GM12878 (cell line): Measurements from ENCODE around the gene UTF1. TPM values are rescaled to one million over a fixed set of nuclear protein-coding genes. Genes with fewer than 3 reads are reported as not detected.

ENCODE experiments used
- ATAC-seq: fragments of 200-7000 bp; cut with Tn5 transposase; 3 replicates; pipeline ENCODE4 v1.9.1; 2020; ENCODE audit warnings: mild to moderate bottlenecking, moderate library complexity
- BruUV-seq: library from RNA; stranded (reverse); fragments of 400-500 nt; replicated peaks from 2 replicates; lab custom pipeline; 2021; lab: Mats Ljungman, UMichigan
- CTCF ChIA-PET: fragments of 300-600 bp; sonication (Branson Sonifier 250); formaldehyde crosslinking; extraction: SDS; loops from one replicate; lab custom pipeline; 2021; ENCODE audit warnings: inconsistent platforms; lab: Yijun Ruan, JAX
- POLR2A ChIA-PET: fragments of 350-600 bp; formaldehyde crosslinking; extraction: SDS; loops from one replicate; lab custom pipeline; 2021; ENCODE audit warnings: inconsistent platforms; lab: Charles Lee
- RAD21 ChIA-PET: fragments of 300-600 bp; sonication (Branson Sonifier 250); formaldehyde crosslinking; loops from one replicate; lab custom pipeline; 2023; ENCODE audit warnings: antibody characterized with exemption; ENCODE audit not compliant: unreplicated experiment; lab: Charles Lee
- SMC1A ChIA-PET: fragments of 300-600 bp; sonication (Branson Sonifier 250); formaldehyde crosslinking; loops from one replicate; lab custom pipeline; 2023; ENCODE audit not compliant: unreplicated experiment, uncharacterized antibody; lab: Charles Lee
- DNase-seq: peaks from one replicate; pipeline ENCODE4 v3.0.0-alpha.2; 2011; ENCODE audit warnings: low read depth, low spot score
- FAIRE-seq: peaks from 3 replicates; lab custom pipeline; 2011; peaks lifted over from hg19 to GRCh38; lab: Jason Lieb, UNC
- H2AFZ ChIP-seq: 2 replicates; pipeline ENCODE4 v1.6.0; 2011; ENCODE audit warnings: low read depth, low read length, control low read depth; ENCODE audit not compliant: control insufficient read depth
- H3K27ac ChIP-seq: 2 replicates; pipeline ENCODE4 v1.5.1; 2011; ENCODE audit warnings: control low read depth; ENCODE audit not compliant: control insufficient read depth, insufficient read depth
- H3K27me3 ChIP-seq, 2 experiments: replicated peaks in 1 of 2; 2 replicates each; pipeline versions ENCODE4 v1.6.0 to v1.6.1; 2011; ENCODE audit warnings: low read length in 1 of 2; ENCODE audit not compliant: control insufficient read depth in 2 of 2, insufficient read depth in 2 of 2
- H3K36me3 ChIP-seq, 2 experiments: 2 replicates each; pipeline ENCODE4 v1.5.1; 2011; ENCODE audit warnings: low read length in 1 of 2; ENCODE audit not compliant: control insufficient read depth in 2 of 2, insufficient read depth in 2 of 2
- H3K4me1 ChIP-seq: 2 replicates; pipeline ENCODE4 v1.6.1; 2011; ENCODE audit warnings: mild to moderate bottlenecking, low read length, moderate library complexity, mixed read lengths; ENCODE audit not compliant: control insufficient read depth, insufficient read depth
- H3K4me2 ChIP-seq: 2 replicates; pipeline ENCODE4 v1.6.0; 2011; ENCODE audit warnings: control low read depth; ENCODE audit not compliant: control insufficient read depth, insufficient read depth
- H3K4me3 ChIP-seq: fragments of 200-600 bp; sonication (generic); 2 replicates; pipeline ENCODE4 v1.5.1; 2016
- H3K79me2 ChIP-seq: 2 replicates; pipeline ENCODE4 v1.6.0; 2011; ENCODE audit warnings: low read length; ENCODE audit not compliant: control insufficient read depth, insufficient read depth
- H3K9ac ChIP-seq: 2 replicates; pipeline ENCODE4 v1.8.0; 2011; ENCODE audit warnings: low read length, control low read depth, mixed read lengths; ENCODE audit not compliant: control insufficient read depth, insufficient read depth
- H3K9me3 ChIP-seq: replicated peaks from 3 replicates; pipeline ENCODE4 v1.5.1; 2011; ENCODE audit warnings: mild to moderate bottlenecking, low read length; ENCODE audit not compliant: control insufficient read depth, insufficient read depth
- H4K20me1 ChIP-seq: 2 replicates; pipeline ENCODE4 v1.6.0; 2011; ENCODE audit not compliant: control insufficient read depth, insufficient read depth
- EGR1 ChIP-seq, 2 experiments: IDR thresholded peaks; 1 replicate in 1 of 2; 2 replicates in 1 of 2; pipeline ENCODE4 v1.6.1; 2011 to 2012; ENCODE audit warnings: low read depth in 2 of 2, low read length in 2 of 2, borderline replicate concordance in 1 of 2, mild to moderate bottlenecking in 1 of 2, moderate library complexity in 1 of 2
- JUNB ChIP-seq: IDR thresholded peaks from 2 replicates; pipeline ENCODE4 v1.6.1; 2016; ENCODE audit warnings: antibody characterized with exemption, mild to moderate bottlenecking
- NFYB ChIP-seq: IDR thresholded peaks from 2 replicates; pipeline ENCODE4 v1.6.1; 2011; ENCODE audit warnings: low read depth, mild to moderate bottlenecking, low read length, improper control_type of control experiment, moderate library complexity; ENCODE audit not compliant: insufficient read depth
- RAD51 ChIP-seq: fragments of 450-650 bp; IDR thresholded peaks from 2 replicates; pipeline ENCODE4 v1.6.1; 2016; ENCODE audit warnings: moderate library complexity, mild to moderate bottlenecking, inconsistent platforms
- SMARCA5 ChIP-seq: fragments of 450-650 bp; IDR thresholded peaks from 2 replicates; pipeline ENCODE4 v1.6.1; 2017; ENCODE audit warnings: mild to moderate bottlenecking
- SREBF2 ChIP-seq: IDR thresholded peaks from 2 replicates; pipeline ENCODE4 v1.6.1; 2012; ENCODE audit warnings: mild to moderate bottlenecking, low read length
- ZNF622 ChIP-seq: fragments of 450-650 bp; IDR thresholded peaks from 2 replicates; pipeline ENCODE4 v1.6.1; 2017; ENCODE audit warnings: mild to moderate bottlenecking, inconsistent platforms
- WGBS: methylation state at CpG from one replicate; pipeline ENCODE4 v1.1.6; 2016; ENCODE audit warnings: low lambda C conversion rate; ENCODE audit not compliant: insufficient replicate concordance, insufficient coverage; ENCODE audit errors: missing lambda C conversion rate; 5-methylcytosine and 5-hydroxymethylcytosine counted together
- in situ Hi-C: fragments of 300-500 bp; cut with MboI; formaldehyde crosslinking; loops from 9 replicates; pipeline ENCODE4 v1.14.3; 2018; ENCODE audit warnings: mixed read lengths
- intact Hi-C: fragments of 100-400 bp; cut with micrococcal nuclease; formaldehyde crosslinking; loops from one replicate; pipeline ENCODE4 v1.14.2; 2022; ENCODE audit not compliant: unreplicated experiment
- polyA plus RNA-seq, 11 experiments: library from polyadenylated mRNA; depleted of rRNA in 4 of 11; unstranded in 6 of 11; stranded (reverse) in 5 of 11; fragments of >200 nt; fragmentation: Nextera tagmentation in 4 of 11; fragmentation: Illumina TruSeq in 1 of 11; extraction: Ambion mirVana in 4 of 11; extraction: Trizol in 1 of 11; gene quantifications; 1 replicate in 1 of 11; 2 replicates in 10 of 11; pipeline versions ENCODE4 v1.2.1 to v1.2.3, GENCODE V29; 2011 to 2016; ENCODE audit warnings: inconsistent platforms in 2 of 11, missing spikeins in 2 of 11, low read depth in 1 of 11
- total RNA-seq, 4 experiments: library from RNA; depleted of rRNA in 3 of 4; stranded (reverse); fragments of >200 nt in 3 of 4; fragmentation: Illumina TruSeq in 1 of 4; extraction: Trizol in 1 of 4; gene quantifications; 2 replicates each; pipeline versions ENCODE4 v1.2.1 to v1.2.3, GENCODE V29; 2013 to 2021
- TF ChIP-seq, protein P1 (sequence below): fragments of 450-650 bp; IDR thresholded peaks from 2 replicates; pipeline ENCODE4 v1.6.1; 2018; ENCODE audit warnings: mild to moderate bottlenecking, low read depth, moderate library complexity; ENCODE audit not compliant: partially characterized antibody
- TF ChIP-seq, protein P2 (sequence below): IDR thresholded peaks from 2 replicates; pipeline ENCODE4 v1.6.1; 2011; ENCODE audit warnings: borderline replicate concordance, low read depth, mild to moderate bottlenecking, moderate library complexity, mixed read lengths, low read length; ENCODE audit not compliant: insufficient read depth; ENCODE audit errors: extremely low read length

The UTF1 gene
- total and polyA plus RNA-seq, 10 of the 15 experiments (the other 5 are each of a cell fraction or from before 2014, with no cell fraction given), result not detected

DNA sequence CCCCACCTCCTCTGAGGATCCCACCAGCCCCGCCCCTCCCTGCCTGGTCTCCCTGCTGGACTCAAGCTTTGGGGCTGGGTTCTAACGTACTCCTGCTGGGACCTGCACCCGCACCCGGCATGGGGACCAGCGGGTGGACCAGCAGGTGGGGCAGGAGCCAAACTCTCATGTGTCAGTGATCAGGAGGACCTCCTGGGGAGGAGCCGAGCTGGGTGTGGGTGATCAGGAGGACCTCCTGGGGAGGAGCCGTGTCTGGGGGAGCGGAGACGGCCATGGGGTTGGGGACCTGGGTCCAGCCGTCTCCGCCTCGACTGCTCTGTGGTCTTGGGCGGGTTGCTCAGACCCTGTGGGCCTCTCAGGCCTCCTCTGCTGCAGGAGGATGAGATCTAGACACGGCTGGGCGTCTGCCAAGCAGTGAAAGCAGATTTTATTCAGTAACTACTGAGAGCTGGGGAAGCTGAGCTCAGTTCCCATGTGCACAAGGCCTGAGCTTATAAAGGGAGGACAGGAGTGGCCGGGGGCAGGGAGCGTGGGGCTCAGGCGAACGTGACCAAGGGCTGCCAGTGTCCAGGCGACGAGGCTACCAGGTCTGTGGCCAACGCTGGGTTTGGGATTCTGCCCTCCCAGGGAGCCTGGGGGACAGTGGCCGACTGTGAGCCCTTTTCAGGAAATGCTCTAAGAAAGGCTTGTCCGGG, 33.6 kb upstream of the UTF1 start:
- no peak overlapping the region for H2AFZ ChIP-seq
- DNase-seq, result no peak
- no peaks in the 10 kb centered on the region for H3K79me2 ChIP-seq
- no peak for ATAC-seq
- ChIA-PET POLR2A (no interaction called here), SMC1A (no interaction called here), RAD21 (no interaction called here), CTCF (no interaction called here)
- H3K9ac ChIP-seq, result no peak overlapping the region
- H3K4me2 ChIP-seq, result no peak overlapping the region
- H4K20me1 ChIP-seq, result no peaks in the 10 kb centered on the region
- in situ Hi-C loops, result no loop called here
- FAIRE-seq, result no peak
- TF ChIP-seq ZNF622 (no peak), NFYB (no peak), SREBF2 (no peak), JUNB (no peak), EGR1 (IDR thresholded peaks at IDR 0.05; ENCODE audit: borderline replicate concordance in 1 of 2, low read depth in 2 of 2, low read length in 2 of 2) (no peak), RAD51 (no peak), SMARCA5 (no peak)
- TF ChIP-seq, protein P1, sequence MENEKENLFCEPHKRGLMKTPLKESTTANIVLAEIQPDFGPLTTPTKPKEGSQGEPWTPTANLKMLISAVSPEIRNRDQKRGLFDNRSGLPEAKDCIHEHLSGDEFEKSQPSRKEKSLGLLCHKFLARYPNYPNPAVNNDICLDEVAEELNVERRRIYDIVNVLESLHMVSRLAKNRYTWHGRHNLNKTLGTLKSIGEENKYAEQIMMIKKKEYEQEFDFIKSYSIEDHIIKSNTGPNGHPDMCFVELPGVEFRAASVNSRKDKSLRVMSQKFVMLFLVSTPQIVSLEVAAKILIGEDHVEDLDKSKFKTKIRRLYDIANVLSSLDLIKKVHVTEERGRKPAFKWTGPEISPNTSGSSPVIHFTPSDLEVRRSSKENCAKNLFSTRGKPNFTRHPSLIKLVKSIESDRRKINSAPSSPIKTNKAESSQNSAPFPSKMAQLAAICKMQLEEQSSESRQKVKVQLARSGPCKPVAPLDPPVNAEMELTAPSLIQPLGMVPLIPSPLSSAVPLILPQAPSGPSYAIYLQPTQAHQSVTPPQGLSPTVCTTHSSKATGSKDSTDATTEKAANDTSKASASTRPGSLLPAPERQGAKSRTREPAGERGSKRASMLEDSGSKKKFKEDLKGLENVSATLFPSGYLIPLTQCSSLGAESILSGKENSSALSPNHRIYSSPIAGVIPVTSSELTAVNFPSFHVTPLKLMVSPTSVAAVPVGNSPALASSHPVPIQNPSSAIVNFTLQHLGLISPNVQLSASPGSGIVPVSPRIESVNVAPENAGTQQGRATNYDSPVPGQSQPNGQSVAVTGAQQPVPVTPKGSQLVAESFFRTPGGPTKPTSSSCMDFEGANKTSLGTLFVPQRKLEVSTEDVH, result no peak
- TF ChIP-seq, protein P2, sequence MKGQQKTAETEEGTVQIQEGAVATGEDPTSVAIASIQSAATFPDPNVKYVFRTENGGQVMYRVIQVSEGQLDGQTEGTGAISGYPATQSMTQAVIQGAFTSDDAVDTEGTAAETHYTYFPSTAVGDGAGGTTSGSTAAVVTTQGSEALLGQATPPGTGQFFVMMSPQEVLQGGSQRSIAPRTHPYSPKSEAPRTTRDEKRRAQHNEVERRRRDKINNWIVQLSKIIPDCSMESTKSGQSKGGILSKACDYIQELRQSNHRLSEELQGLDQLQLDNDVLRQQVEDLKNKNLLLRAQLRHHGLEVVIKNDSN, result no peak
- no peak overlapping the region for H3K27ac ChIP-seq
- no peak overlapping the region for H3K4me3 ChIP-seq
- H3K36me3 ChIP-seq, result no peaks in the 10 kb centered on the region
- WGBS, result 44% methylated on average over 23 of the region's 24 CpGs
- no peaks in the 10 kb centered on the region for H3K4me1 ChIP-seq
- intact Hi-C loops, result no loop called here
- H3K27me3 ChIP-seq, result no peaks in the 10 kb centered on the region
- BruUV-seq, result no TSS peak
- no peaks in the 10 kb centered on the region for H3K9me3 ChIP-seq
